Kidney (tissue), 14 donors: ENCODE data around the gene EREG. TPM values are rescaled to one million over a fixed set of nuclear protein-coding genes. Genes with fewer than 3 reads are reported as not detected.

Experiments
- DNase-seq, 5 donors: peaks; one replicate each; pipeline ENCODE4 v3.0.0-alpha.2; 2013 to 2020
- FAIRE-seq: peaks from 2 replicates; lab custom pipeline; 2012; peaks lifted over from hg19 to GRCh38; lab: Jason Lieb, UNC
- H3K27ac ChIP-seq, 2 donors: one replicate each; pipeline ENCODE4 v1.7.0; 2013; ENCODE audit warnings: low read depth in 2 of 2, low read length in 2 of 2, inconsistent platforms in 1 of 2
- H3K27me3 ChIP-seq: one replicate; pipeline ENCODE4 v1.7.1; 2013; ENCODE audit warnings: low read length, inconsistent platforms; ENCODE audit not compliant: control insufficient read depth, insufficient read depth
- H3K36me3 ChIP-seq, 3 donors: one replicate each; pipeline versions ENCODE4 v1.7.0 to v1.7.1; 2013; ENCODE audit warnings: low read length in 3 of 3, control low read depth in 1 of 3, inconsistent platforms in 1 of 3; ENCODE audit not compliant: insufficient read depth in 3 of 3, control insufficient read depth in 2 of 3
- H3K4me1 ChIP-seq, 3 donors: one replicate each; pipeline versions ENCODE4 v1.7.0 to v1.7.1; 2013; ENCODE audit warnings: low read length in 3 of 3, inconsistent platforms in 1 of 3, low read depth in 1 of 3; ENCODE audit not compliant: control insufficient read depth in 2 of 3, insufficient read depth in 2 of 3
- H3K4me3 ChIP-seq, 3 donors: one replicate each; pipeline versions ENCODE4 v1.7.0 to v1.8.1; 2013; ENCODE audit warnings: low read length in 3 of 3, control low read depth in 1 of 3, inconsistent platforms in 1 of 3
- H3K9ac ChIP-seq, 3 donors: one replicate each; pipeline versions ENCODE4 v1.7.0 to v1.7.1; 2013; ENCODE audit warnings: low read length in 3 of 3, control low read depth in 1 of 3, inconsistent platforms in 1 of 3
- H3K9me3 ChIP-seq, 3 donors: one replicate each; pipeline versions ENCODE4 v1.7.0 to v1.7.1; 2013; ENCODE audit warnings: low read length in 3 of 3, control low read depth in 1 of 3, inconsistent platforms in 1 of 3; ENCODE audit not compliant: control insufficient read depth in 2 of 3, insufficient read depth in 1 of 3
- intact Hi-C: fragments of 100-400 bp; cut with DNase I; formaldehyde crosslinking; loops from one replicate; pipeline ENCODE4 v1.11.1; 2022
- polyA plus RNA-seq: library from polyadenylated mRNA; stranded (reverse); fragments of 350-450 nt; fragmentation: Illumina TruSeq; extraction: RNeasy Lipid Tissue Mini Kit (QIAGEN cat#74804); gene quantifications from one replicate; pipeline ENCODE4 v1.2.3, GENCODE V29; 2014; ENCODE audit warnings: low read depth, low replicate concordance; ENCODE audit not compliant: insufficient read depth
- total RNA-seq: library from RNA; stranded (reverse); fragmentation: NEBNext Ultra II Directional; extraction: Animal tissue kit (Norgen Biotek cat#: 25700); gene quantifications from one replicate; pipeline ENCODE4 v1.2.1, GENCODE V29; 2021
- TF ChIP-seq, protein P1 (sequence below): IDR thresholded peaks from 3 replicates; pipeline ENCODE4 v1.5.1; 2012; ENCODE audit warnings: mild to moderate bottlenecking, moderate library complexity, borderline replicate concordance; ENCODE audit not compliant: insufficient read depth; ENCODE audit errors: extremely low read depth
- donor health status: control.
- donor health status: control.
- donor health status: control.
- donor health status: control.
- donor health status: control.
- donor health status: DM: yes; HTN: yes; CAD: no.
- donor health status: Normal renal cell carcinoma (clear cell type).

EREG gene
- total and polyA plus RNA-seq, 2 donors from 2014 or later, result 0.44 TPM; not detected in 1

DNA sequence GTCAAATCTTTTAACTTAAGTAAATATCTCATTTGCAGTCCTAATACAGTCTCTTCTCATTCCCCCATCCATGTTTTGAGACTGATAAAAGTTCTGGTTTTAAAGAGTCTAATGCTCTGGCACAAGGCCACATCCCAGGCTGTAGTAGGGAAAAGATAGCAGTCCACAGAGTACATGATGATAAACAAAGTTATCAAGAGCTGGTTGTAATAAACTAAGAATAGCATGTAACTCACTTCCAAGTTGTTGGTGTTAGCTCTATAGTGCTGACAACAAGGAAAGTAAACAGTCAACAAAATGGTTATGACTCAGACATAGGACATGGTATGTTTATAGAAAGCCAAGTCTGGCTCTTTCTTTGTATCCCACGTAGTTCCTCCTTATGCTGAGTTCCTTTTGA is 58.2 kb downstream of the EREG start:
- no peaks in the 10 kb centered on the region for H3K36me3 ChIP-seq
- no peak for FAIRE-seq

DNA sequence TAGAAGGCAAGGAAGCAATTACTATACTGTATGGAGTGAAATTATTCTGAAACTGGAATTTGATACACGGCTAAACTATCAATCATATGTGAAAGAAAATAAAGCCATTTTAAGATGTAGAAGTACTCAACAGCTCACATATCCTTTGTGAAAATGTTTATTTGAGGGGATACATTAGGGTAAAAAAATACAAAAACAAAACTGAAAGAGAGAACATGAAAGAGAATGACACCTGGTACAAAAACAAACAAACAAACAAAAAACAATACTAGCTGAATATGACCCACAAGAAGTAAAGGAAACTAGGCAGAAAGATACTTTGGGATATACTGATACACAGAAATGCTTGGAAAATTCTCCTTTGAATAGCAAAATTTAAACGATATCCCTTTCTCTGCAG is 59.2 kb downstream of the EREG start:
- intact Hi-C loops, result no loop called here
- FAIRE-seq, result no peak
- no peak overlapping the region for H3K9ac ChIP-seq

More for the DNA sequence above, 58.2 kb downstream of the EREG start:
- no peaks in the 10 kb centered on the region for H3K4me1 ChIP-seq
- H3K9me3 ChIP-seq, result no peaks in the 10 kb centered on the region
- intact Hi-C loops, result no loop called here
- TF ChIP-seq, protein P1, sequence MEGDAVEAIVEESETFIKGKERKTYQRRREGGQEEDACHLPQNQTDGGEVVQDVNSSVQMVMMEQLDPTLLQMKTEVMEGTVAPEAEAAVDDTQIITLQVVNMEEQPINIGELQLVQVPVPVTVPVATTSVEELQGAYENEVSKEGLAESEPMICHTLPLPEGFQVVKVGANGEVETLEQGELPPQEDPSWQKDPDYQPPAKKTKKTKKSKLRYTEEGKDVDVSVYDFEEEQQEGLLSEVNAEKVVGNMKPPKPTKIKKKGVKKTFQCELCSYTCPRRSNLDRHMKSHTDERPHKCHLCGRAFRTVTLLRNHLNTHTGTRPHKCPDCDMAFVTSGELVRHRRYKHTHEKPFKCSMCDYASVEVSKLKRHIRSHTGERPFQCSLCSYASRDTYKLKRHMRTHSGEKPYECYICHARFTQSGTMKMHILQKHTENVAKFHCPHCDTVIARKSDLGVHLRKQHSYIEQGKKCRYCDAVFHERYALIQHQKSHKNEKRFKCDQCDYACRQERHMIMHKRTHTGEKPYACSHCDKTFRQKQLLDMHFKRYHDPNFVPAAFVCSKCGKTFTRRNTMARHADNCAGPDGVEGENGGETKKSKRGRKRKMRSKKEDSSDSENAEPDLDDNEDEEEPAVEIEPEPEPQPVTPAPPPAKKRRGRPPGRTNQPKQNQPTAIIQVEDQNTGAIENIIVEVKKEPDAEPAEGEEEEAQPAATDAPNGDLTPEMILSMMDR, result no peak
- H3K4me3 ChIP-seq, result no peak overlapping the region
- DNase-seq, result peak in 1 of 5 donors; percentile 45
- no peak overlapping the region for H3K9ac ChIP-seq
- no peaks in the 10 kb centered on the region for H3K27me3 ChIP-seq
- no peak overlapping the region for H3K27ac ChIP-seq

DNA sequence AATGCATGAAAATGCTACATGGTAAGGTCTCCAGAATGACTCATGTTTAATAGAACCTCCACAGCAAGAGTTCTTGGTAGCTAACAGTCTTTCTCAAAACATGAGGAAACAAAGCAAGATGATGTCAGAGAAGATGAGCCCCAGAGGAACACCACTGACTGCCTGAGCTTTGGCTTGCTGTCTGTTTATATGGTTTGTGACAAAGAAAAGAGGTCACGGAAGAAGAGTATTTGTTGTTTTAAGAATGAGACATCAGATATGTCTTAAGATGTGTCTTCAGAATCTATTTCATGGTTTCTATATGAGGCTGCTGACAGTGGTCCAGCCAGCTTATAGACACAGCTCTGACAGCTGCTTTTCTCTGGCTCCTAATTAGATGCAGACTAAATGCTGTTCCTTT is 61.2 kb downstream of the EREG start:
- TF ChIP-seq, protein P1, result no peak
- Histone ChIP-seq H3K9ac (no peak overlapping the region), H3K4me3 (no peak overlapping the region), H3K36me3 (no peaks in the 10 kb centered on the region), H3K27ac (no peak overlapping the region), H3K27me3 (no peaks in the 10 kb centered on the region), H3K9me3 (no peaks in the 10 kb centered on the region), H3K4me1 (no peaks in the 10 kb centered on the region)
- intact Hi-C loops, result no loop called here
- no peak for FAIRE-seq
- DNase-seq, result no peak

More for the DNA sequence above, 59.2 kb downstream of the EREG start:
- Histone ChIP-seq H3K27ac (no peak overlapping the region), H3K4me3 (no peak overlapping the region), H3K27me3 (no peaks in the 10 kb centered on the region), H3K4me1 (no peaks in the 10 kb centered on the region), H3K36me3 (no peaks in the 10 kb centered on the region), H3K9me3 (no peaks in the 10 kb centered on the region)
- TF ChIP-seq, protein P1, result no peak
- DNase-seq, result no peak

DNA sequence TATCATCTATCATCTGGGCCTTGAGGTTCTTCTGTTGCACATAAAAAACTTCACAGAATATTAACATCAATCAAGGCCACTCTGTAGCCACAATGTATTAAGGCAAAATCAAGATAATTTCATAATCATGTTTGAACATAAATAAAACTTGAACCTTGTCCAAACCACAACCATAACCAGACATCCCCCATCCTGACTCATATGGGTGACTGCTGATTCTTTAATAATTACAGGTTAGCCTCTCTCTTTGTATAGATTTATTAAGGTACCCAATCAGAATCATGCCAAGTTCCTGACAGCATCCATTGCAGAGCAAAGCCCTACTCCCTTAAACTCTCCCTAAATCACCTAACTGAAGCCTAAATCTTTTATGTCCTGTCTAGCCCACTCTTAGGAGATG is 63.3 kb downstream of the EREG start:
- no peaks in the 10 kb centered on the region for H3K4me1 ChIP-seq
- H3K36me3 ChIP-seq, result no peaks in the 10 kb centered on the region
- H3K9ac ChIP-seq, result no peak overlapping the region
- no peak for FAIRE-seq
- intact Hi-C loops, result no loop called here
- no peak overlapping the region for H3K27ac ChIP-seq
- H3K4me3 ChIP-seq, result no peak overlapping the region
- TF ChIP-seq, protein P1, result no peak
- no peaks in the 10 kb centered on the region for H3K27me3 ChIP-seq
- no peaks in the 10 kb centered on the region for H3K9me3 ChIP-seq
- no peak for DNase-seq
